HepG2 (cell line): ENCODE measurements around the gene RTL5. TPM values are rescaled to one million over a fixed set of nuclear protein-coding genes. Genes with fewer than 3 reads are reported as not detected.

Experiments
- ATAC-seq: fragments of 200-7000 bp; cut with Tn5 transposase; 3 replicates; pipeline ENCODE4 v1.9.1; 2020; ENCODE audit warnings: mild to moderate bottlenecking, moderate library complexity
- BruUV-seq: library from RNA; stranded (reverse); fragments of 400-500 nt; replicated peaks from 2 replicates; lab custom pipeline; 2021; lab: Mats Ljungman, UMichigan
- CTCF ChIA-PET: fragments of 300-600 bp; formaldehyde crosslinking; extraction: SDS; loops from one replicate; lab custom pipeline; 2021; ENCODE audit warnings: low total read pairs, inconsistent platforms, low intra/inter-chr PET ratio; lab: Yijun Ruan, JAX
- POLR2A ChIA-PET: fragments of 350-600 bp; sonication (Branson Sonifier 250); formaldehyde crosslinking; loops from one replicate; lab custom pipeline; 2020; ENCODE audit warnings: antibody characterized with exemption, inconsistent platforms; lab: Yijun Ruan, JAX
- DNase-seq: peaks from one replicate; pipeline ENCODE4 v3.0.0-alpha.2; 2015; ENCODE audit warnings: low spot score
- FAIRE-seq: peaks from 3 replicates; lab custom pipeline; 2011; peaks lifted over from hg19 to GRCh38; lab: Jason Lieb, UNC
- H2AFZ ChIP-seq: one replicate; pipeline ENCODE4 v1.6.1; 2011; ENCODE audit warnings: low read length, inconsistent platforms
- H3K27ac ChIP-seq: fragments of 300-600 bp; 3 replicates; pipeline ENCODE4 v1.8.0; 2011; ENCODE audit warnings: mixed run types, mild to moderate bottlenecking, mixed read lengths, low read length, inconsistent platforms; ENCODE audit not compliant: insufficient read depth; ENCODE audit errors: extremely low read length
- H3K27me3 ChIP-seq, 2 experiments: fragments of 200-600 bp in 1 of 2; 2 replicates in 1 of 2; 3 replicates in 1 of 2; pipeline versions ENCODE4 v1.6.0 to v1.8.0; 2011; ENCODE audit warnings: low read length in 2 of 2, mild to moderate bottlenecking in 2 of 2, moderate library complexity in 2 of 2, inconsistent platforms in 1 of 2; ENCODE audit not compliant: insufficient read depth in 2 of 2, control insufficient read depth in 1 of 2
- H3K36me3 ChIP-seq, 2 experiments: fragments of 200-600 bp in 1 of 2; replicated peaks in 1 of 2; 2 replicates in 1 of 2; 3 replicates in 1 of 2; pipeline versions ENCODE4 v1.5.1 to v1.8.0; 2011; ENCODE audit warnings: low read length in 2 of 2, inconsistent platforms in 1 of 2; ENCODE audit not compliant: insufficient read depth in 2 of 2, control insufficient read depth in 1 of 2
- H3K4me1 ChIP-seq: 2 replicates; pipeline ENCODE4 v1.5.1; 2012; ENCODE audit warnings: low read length, inconsistent platforms; ENCODE audit not compliant: insufficient read depth
- H3K4me2 ChIP-seq: 2 replicates; pipeline ENCODE4 v1.6.0; 2011; ENCODE audit warnings: low read depth, low read length, inconsistent platforms
- H3K4me3 ChIP-seq, 3 experiments: fragments of 200-600 bp in 1 of 3; sonication (generic), shearing (Covaris generic) in 1 of 3; replicated peaks in 1 of 3; 2 replicates each; pipeline ENCODE4 v1.5.1; 2011 to 2016; ENCODE audit warnings: low read length in 3 of 3, inconsistent platforms in 2 of 3, low read depth in 2 of 3, mild to moderate bottlenecking in 2 of 3, control low read depth in 1 of 3, mixed read lengths in 1 of 3; ENCODE audit not compliant: insufficient read depth in 1 of 3
- H3K79me2 ChIP-seq: one replicate; pipeline ENCODE4 v1.6.1; 2011; ENCODE audit warnings: low read length, inconsistent platforms; ENCODE audit not compliant: insufficient read depth
- H3K9ac ChIP-seq: 2 replicates; pipeline ENCODE4 v1.6.0; 2011; ENCODE audit warnings: mild to moderate bottlenecking, low read depth, low read length, inconsistent platforms; ENCODE audit not compliant: insufficient read depth
- H3K9me3 ChIP-seq: 2 replicates; pipeline ENCODE4 v1.5.1; 2012; ENCODE audit warnings: mild to moderate bottlenecking, low read length
- H4K20me1 ChIP-seq: 2 replicates; pipeline ENCODE4 v1.6.0; 2011; ENCODE audit warnings: inconsistent platforms, mild to moderate bottlenecking, low read length, moderate library complexity; ENCODE audit not compliant: insufficient read depth
- IKZF4 ChIP-seq: sonication (generic); formaldehyde crosslinking; IDR thresholded peaks from 2 replicates; pipeline ENCODE4 v1.5.1; 2020; ENCODE audit warnings: borderline replicate concordance, mild to moderate bottlenecking, low read depth, missing genetic modification reagents; ENCODE audit errors: not compliant biosample characterization
- KAT8 ChIP-seq: IDR thresholded peaks from 2 replicates; pipeline ENCODE4 v1.6.1; 2016; ENCODE audit warnings: missing genetic modification reagents, missing compliant biosample characterization
- NCOA5 ChIP-seq: sonication (generic); formaldehyde crosslinking; IDR thresholded peaks from 2 replicates; pipeline ENCODE4 v1.4.0; 2020; ENCODE audit warnings: missing genetic modification reagents
- NCOR1 ChIP-seq: fragments of 200-600 bp; sonication (generic); IDR thresholded peaks from 2 replicates; pipeline ENCODE4 v1.7.0; 2017; ENCODE audit warnings: antibody characterized with exemption, low read length, borderline replicate concordance
- PRMT3 ChIP-seq: sonication (generic); formaldehyde crosslinking; IDR thresholded peaks from 2 replicates; pipeline ENCODE4 v1.8.1; 2022; ENCODE audit warnings: low read depth, mild to moderate bottlenecking, moderate library complexity, missing genetic modification reagents, borderline replicate concordance
- SP140L ChIP-seq: sonication (generic); formaldehyde crosslinking; IDR thresholded peaks from 2 replicates; pipeline ENCODE4 v1.4.0; 2020; ENCODE audit warnings: missing genetic modification reagents, borderline replicate concordance
- TGIF2 ChIP-seq: IDR thresholded peaks from 2 replicates; pipeline ENCODE4 v1.6.1; 2016; ENCODE audit warnings: control low read depth, missing compliant biosample characterization
- ZNF703 ChIP-seq: sonication (generic); formaldehyde crosslinking; IDR thresholded peaks from 2 replicates; pipeline ENCODE4 v1.5.1; 2020; ENCODE audit warnings: missing genetic modification reagents, mild to moderate bottlenecking, moderate library complexity, borderline replicate concordance
- WGBS: methylation state at CpG from one replicate; pipeline ENCODE4 v1.1.6; 2017; ENCODE audit warnings: low lambda C conversion rate; 5-methylcytosine and 5-hydroxymethylcytosine counted together
- in situ Hi-C: cut with HindIII; loops from 2 replicates; pipeline ENCODE4 v1.10.0; 2017; ENCODE audit warnings: low pct_unique_long_range_greater_than_20kb; ENCODE audit not compliant: extremely low pct_ligation_motif_present
- intact Hi-C: fragments of 100-400 bp; cut with micrococcal nuclease; formaldehyde crosslinking; loops from one replicate; pipeline ENCODE4 v1.10.0; 2022; ENCODE audit not compliant: unreplicated experiment
- polyA plus RNA-seq, 8 experiments: library from polyadenylated mRNA; depleted of rRNA in 3 of 8; stranded (reverse) in 7 of 8; unstranded in 1 of 8; fragments of >200 nt; fragmentation: Illumina TruSeq in 4 of 8; extraction: Trizol in 4 of 8; gene quantifications; 2 replicates each; pipeline versions ENCODE4 v1.2.1 to v1.2.3, GENCODE V29; 2011 to 2016; ENCODE audit warnings: low read depth in 4 of 8, missing spikeins in 1 of 8, mixed read lengths in 1 of 8; ENCODE audit not compliant: insufficient read depth in 1 of 8
- total RNA-seq, 5 experiments: library from RNA; depleted of rRNA; stranded (reverse); fragments of >200 nt; fragmentation: Illumina TruSeq; extraction: Trizol; gene quantifications; 2 replicates each; pipeline ENCODE4 v1.2.3, GENCODE V29; 2016; ENCODE audit warnings: low read depth in 1 of 5
- TF ChIP-seq, protein P1 (sequence below): sonication (generic); formaldehyde crosslinking; IDR thresholded peaks from 2 replicates; pipeline ENCODE4 v1.4.0; 2020; ENCODE audit warnings: missing genetic modification reagents
- TF ChIP-seq, protein P2 (sequence below): sonication (generic); formaldehyde crosslinking; IDR thresholded peaks from 2 replicates; pipeline ENCODE4 v1.4.0; 2020; ENCODE audit warnings: low read depth, mild to moderate bottlenecking, missing genetic modification reagents

The RTL5 gene
- total and polyA plus RNA-seq, 2 of the 13 experiments (the other 11 are each of a cell fraction or from before 2014, with no cell fraction given), result not detected

DNA sequence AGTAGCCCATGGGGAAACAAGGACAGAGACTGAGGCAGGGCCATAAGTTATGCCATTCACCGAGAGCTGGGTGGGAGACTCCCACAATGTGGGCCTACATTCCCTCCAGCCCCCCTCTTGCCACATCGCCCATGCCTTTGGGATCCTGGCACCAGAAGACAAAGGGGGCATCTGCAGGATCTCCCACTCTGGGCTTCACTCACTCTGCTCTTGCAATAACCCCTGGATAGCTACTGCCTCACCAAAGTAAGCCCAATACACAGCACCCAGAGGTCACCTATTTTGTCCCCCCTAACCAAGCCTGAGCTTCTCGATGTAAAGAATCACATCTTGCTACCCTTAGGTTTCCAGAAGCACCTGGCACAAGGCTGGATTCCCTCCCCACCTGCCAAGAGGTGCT lies 741 bp upstream of the RTL5 start (continued):
- TF ChIP-seq, protein P1, sequence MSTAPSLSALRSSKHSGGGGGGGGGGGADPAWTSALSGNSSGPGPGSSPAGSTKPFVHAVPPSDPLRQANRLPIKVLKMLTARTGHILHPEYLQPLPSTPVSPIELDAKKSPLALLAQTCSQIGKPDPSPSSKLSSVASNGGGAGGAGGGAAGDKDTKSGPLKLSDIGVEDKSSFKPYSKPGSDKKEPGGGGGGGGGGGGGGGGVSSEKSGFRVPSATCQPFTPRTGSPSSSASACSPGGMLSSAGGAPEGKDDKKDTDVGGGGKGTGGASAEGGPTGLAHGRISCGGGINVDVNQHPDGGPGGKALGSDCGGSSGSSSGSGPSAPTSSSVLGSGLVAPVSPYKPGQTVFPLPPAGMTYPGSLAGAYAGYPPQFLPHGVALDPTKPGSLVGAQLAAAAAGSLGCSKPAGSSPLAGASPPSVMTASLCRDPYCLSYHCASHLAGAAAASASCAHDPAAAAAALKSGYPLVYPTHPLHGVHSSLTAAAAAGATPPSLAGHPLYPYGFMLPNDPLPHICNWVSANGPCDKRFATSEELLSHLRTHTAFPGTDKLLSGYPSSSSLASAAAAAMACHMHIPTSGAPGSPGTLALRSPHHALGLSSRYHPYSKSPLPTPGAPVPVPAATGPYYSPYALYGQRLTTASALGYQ (CRISPR knock-in tag), result no peak
- TF ChIP-seq, protein P2, sequence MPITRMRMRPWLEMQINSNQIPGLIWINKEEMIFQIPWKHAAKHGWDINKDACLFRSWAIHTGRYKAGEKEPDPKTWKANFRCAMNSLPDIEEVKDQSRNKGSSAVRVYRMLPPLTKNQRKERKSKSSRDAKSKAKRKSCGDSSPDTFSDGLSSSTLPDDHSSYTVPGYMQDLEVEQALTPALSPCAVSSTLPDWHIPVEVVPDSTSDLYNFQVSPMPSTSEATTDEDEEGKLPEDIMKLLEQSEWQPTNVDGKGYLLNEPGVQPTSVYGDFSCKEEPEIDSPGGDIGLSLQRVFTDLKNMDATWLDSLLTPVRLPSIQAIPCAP (CRISPR knock-in tag), result no peak
- TF ChIP-seq PRMT3 (CRISPR knock-in tag), result no peak
- no peak for TF ChIP-seq TGIF2
- TF ChIP-seq ZNF703 (CRISPR knock-in tag), result no peak
- TF ChIP-seq NCOA5 (CRISPR knock-in tag), result no peak
- TF ChIP-seq KAT8 (CRISPR knock-in tag), result no peak
- TF ChIP-seq SP140L (CRISPR knock-in tag), result no peak

DNA sequence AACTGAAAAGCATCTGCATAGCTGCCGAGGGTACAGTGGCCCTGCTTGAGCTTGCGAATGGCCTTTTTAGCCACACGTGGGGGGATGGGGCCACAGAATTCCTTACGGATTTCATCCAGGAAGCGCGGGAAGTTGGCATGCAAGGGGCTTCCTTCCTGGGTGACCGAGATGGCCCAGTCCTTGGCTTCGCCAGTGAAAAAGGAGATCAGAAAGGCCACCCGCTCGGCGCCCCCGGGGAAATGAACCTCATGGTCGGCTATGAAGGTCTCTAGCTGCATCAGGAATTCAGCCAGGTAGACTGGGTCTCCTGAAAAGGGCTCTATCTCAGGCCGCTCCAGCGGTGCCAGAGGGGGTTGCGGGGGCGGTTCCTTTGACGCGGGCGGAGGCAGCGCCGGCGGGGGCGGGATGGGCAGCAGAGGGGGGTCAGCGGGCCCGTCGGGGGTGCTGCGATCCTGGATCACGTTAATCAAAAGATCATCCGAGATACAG lies 909 bp downstream of the RTL5 start:
- Histone ChIP-seq H3K27me3 (peaks cover 0 to 12% of the 10 kb centered on the region in 2 experiments; a peak in 4 of 5 replicates), H3K9ac (no peak overlapping the region), H3K4me2 (no peak overlapping the region), H3K79me2 (no peaks in the 10 kb centered on the region), H3K4me1 (no peaks in the 10 kb centered on the region), H3K4me3 (no peak overlapping the region), H3K9me3 (no peaks in the 10 kb centered on the region), H4K20me1 (no peaks in the 10 kb centered on the region), H2AFZ (no peak overlapping the region), H3K36me3 (no peaks in the 10 kb centered on the region), H3K27ac (no peak overlapping the region)
- POLR2A ChIA-PET, result no interaction called here
- intact Hi-C loops, result no loop called here
- ATAC-seq (no peak), DNase-seq (no peak), FAIRE-seq (no peak)
- CTCF ChIA-PET, result no interaction called here
- in situ Hi-C loops, result no loop called here
- BruUV-seq, result no TSS peak
- TF ChIP-seq NCOR1, result no peak
- no peak for TF ChIP-seq IKZF4 (CRISPR knock-in tag)
- WGBS, result 89% methylated on average over 22 of the region's 30 CpGs
